DMS79 treated with DMSO at 0.1 percent for 48 hours (cell line): ENCODE results near the gene RBM33.

ENCODE experiments used
- DNase-seq: peaks from one replicate; lab custom pipeline; 2025; lab: John Stamatoyannopoulos, UW

RBM33 gene

DNA sequence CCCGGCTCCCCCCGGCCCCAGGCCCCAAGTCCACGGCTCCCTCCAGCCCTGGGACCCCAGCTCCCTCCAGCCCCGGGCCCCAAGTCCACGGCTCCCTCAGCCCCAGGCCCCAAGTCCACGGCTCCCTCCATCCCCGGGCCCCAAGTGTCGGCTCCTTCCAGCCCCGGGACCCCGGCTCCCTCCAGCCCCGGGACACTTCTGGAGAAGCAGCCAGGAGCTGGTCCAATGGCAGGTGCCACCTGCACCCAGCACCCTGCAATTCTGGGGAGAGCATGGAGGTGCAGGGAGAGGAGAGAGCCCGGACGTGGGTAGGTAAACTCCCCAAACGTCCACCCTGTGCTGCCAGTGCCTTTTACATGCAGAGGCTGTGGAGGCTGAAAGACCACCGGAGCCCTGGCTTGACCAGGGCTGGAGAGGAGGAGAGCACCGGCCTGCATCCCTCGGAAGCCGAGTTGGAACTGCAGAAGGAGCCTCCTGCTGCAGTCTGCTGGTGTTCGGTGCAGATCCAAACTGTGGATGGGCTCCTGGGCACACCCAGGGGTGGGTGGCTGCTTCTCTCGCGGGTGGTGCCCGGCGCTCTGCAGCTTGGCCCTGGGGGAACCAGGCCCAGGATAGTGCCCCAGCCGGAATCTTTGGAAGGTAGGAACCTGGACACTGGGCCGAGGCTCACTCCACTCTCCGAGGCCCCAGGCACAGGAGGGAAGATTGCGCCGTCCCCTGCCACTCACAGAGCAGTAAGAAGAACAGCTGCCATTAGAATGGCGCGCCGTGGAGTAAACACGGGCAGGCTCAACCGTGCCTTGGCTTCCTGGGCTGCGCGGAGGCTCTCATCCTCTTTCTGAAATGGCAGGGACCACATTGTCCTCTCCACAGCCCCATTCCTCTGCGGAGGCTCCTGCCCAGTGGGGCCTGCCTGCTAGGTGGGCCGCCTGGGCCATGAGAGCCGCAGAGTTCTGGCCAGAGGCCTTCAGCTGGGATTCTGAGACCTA, 153.1 kb downstream of the RBM33 start:
- no peak for DNase-seq

DNA sequence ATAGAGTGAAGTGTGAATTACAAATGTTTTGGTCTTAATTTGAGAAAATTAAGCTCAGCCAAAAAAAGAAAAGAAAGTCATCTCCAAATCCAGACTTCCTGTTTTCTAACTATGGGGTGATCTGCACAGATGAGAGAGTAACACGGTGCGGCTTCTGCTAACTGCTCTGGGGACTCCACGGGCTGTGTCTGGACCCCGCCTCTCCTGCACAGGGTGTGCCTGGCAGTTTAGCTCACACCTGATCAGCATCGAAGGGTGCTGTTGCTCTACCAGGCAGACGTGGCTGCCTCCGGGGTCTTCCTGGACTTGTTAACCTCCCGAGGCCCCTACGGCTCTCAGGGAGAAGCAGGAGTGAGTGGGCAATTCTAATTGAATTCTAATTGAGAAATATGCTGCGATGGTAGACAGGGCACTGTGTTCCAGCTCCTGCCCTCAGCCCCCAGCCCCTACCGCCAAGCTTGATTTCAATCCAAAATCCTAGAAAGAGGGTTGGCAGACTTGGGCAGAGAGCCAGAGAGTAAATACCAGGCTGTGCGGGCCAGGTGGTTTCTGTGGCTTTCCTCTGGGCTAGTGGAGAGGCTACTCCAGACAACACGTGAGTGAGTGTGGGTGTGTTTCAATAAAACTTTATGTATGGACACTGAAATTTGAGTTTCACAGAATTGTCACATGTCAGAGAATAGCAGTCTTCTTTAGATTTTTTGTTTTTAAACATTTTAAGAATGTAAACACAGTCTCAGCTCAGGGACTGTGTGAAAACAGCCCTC, 154.4 kb downstream of the RBM33 start:
- peak; percentile 29 for DNase-seq

DNA sequence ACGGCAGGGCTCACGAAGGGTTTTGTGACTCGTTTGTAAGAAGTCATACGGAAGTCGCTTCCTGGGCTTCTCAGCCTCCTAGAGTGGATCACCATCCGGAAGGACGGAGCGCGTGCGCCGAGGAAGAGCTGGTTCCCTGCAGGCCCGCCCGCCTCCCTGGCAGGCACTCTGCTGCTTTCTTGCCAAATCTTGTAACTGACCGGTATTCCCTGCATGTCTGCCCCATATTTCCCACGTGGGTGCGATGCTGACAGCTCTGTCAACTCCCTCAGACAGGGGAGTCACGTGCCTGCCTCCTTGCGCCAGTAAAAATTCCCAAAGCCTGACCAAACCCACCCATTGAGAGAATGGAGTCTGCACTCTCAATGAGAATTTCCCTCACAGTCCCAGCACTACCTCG, 155.1 kb downstream of the RBM33 start:
- DNase-seq, result no peak

DNA sequence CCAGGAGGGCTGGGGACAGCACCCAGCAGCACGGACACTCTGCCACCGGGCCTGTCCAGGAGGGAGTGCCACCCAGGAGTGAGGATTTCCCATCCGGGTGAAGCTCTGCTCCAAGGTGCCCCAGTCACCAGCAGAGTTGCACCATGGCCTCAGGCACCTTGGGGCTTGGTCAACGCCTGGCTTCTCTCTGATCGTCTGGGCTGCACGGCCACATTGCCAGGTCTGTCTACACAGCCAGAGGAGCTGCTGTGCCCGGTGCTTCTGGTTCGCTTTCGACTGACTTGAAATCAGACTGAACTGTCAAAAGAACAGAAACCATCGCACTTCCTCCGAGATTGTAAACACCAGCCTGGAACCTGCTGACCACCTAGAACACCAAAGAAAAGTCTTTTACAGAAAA, 155.8 kb downstream of the RBM33 start:
- no peak for DNase-seq

DNA sequence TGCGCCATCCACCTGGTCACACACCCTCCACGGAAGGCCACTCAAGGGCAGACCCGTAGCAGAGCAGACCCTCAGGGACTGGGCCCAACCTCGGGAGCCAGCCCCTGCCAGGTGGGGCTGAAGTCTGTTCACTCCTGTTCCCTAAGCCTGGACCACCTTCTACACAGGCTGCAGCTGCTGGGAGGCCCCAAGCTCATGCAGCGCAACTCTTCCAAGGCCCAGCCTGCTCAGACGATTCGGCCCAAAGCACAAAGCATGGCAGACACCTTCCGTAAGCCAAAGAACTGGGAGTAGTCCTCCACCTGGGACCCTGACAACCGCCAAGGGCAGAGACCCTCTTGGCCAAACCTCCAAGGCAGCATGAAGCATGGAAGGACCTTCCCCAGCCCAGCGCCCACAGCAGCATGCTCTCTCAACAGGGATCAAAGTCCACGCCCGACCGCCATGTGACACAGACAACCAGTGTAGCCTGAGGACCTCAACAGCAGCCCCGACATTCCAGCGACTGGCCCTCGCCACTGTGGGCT, 156.3 kb downstream of the RBM33 start:
- DNase-seq, result no peak

DNA sequence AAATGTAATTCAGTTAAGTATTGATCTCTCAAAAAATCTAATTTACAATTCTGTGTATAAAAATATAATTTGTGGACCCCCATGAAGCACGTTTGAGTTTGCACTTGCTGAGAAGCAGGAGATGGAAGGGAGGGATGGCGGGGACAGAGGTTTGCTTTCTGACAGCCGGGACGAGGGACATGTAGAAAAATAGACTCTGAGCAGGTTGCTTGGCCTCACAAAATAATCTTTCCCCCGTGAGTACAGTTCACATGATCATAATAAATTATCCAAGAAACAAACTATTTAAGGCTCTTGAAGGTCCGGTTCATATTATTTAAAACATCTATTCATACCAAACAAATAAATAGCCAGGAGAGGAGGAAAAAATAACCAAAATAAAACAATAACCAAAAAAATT, 157.8 kb downstream of the RBM33 start:
- no peak for DNase-seq

GRCh38 chr7:155802906-155803417, 158.5 kb downstream of the RBM33 start:
- no peak for DNase-seq

DNA sequence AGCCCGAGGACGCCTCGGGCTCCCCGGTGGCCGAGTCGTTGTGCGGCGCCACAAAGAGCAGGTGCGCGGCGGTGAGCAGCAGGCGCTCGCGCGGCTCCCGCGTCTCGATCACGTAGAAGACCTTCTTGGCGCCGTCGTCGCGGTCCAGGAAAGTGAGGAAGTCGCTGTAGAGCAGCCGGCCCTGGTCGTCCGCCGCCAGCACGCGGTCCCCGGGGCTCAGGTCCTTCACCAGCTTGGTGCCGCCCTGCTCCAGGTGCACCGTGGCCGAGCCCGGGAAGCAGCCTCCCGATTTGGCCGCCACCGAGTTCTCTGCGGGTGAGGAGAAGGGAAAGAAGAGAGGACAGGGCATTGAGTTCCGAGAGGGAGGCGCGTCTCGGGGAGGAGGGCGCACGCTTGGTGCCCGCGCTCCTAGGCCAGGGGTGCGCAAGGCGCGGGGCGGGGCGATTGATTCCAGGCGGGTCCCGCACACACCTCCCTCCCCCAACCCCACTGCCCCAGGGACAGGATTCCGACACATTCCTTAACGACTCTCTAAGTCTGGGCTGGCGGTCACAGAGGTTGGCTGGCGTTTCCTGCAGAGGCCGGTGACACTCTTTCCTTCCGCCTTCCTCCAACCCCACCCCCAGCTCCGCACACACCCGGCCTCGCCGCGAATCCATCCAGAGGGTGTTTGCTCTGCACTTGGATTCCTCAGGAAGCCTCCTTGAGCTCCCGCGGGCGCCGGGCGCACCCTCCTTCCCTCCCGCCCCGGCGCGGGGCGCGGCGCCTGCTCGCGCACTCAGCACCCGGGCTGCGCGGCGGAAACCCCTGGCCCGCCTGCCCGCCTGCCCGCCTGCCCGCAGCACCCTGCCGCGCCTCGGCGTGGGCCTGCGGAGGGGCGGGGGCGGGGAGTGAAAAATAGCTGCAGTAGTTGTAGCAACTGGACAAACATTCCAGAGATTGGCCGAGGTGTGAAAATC, 159.2 kb downstream of the RBM33 start:
- DNase-seq, result peak; percentile 35

- DNase-seq, result peak; percentile 47
Observed at GRCh38 chr7:155804431-155804831, 160.0 kb downstream of the RBM33 start.

- peak; percentile 56 for DNase-seq
Observed at GRCh38 chr7:155804897-155805825, 160.7 kb downstream of the RBM33 start.

- no peak for DNase-seq
Observed at GRCh38 chr7:155805826-155806095, 161.3 kb downstream of the RBM33 start.

- DNase-seq, result no peak
Observed at GRCh38 chr7:155806096-155806871, 161.8 kb downstream of the RBM33 start.

- DNase-seq, result no peak
Observed at GRCh38 chr7:155807065-155807671, 162.7 kb downstream of the RBM33 start.

GRCh38 chr7:155807789-155808548, 163.5 kb downstream of the RBM33 start:
- DNase-seq, result no peak

DNA sequence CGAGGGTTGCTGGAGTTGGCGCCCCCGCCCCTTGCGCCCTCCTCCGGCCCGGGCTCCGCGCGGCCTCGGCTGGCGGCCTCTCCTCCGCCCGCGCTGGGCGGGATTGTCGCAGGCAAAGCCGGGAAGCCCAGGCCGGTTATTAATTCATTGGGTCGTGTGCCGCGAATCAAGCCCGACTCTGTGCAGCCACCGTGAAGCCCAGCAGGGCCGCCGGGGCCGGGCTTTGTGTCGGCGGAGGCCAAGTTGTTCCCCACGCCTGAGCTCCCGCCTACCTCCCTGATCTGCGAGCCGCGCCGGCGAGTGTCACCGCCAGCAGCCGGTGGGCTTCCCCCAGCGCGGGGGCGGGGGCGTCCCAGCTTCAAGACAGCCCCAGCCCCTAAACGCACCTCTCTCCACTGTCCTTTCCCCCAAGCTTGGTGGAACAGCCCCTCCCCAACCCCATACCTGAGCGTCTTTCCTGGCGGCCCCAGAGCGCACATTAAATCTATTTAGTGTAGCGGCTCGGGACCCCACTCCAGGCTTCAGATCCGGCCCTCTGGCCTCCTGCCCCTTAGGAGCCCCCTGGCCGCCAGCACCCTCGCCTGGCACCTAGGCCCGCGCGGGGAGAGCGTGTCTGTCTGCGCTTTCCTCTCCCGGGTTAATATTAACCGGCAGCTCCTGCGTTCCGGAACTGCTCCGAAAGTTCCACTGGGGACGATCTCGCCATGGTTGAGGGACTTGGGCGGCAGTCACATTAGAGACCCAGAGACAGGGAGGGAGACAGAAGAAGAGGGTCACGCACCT, 164.3 kb downstream of the RBM33 start:
- peak; percentile 16 for DNase-seq

GRCh38 chr7:155809332-155809946, 165.0 kb downstream of the RBM33 start:
- DNase-seq, result no peak
